GM12878 (cell line): ENCODE results near the gene HCK. TPM values are rescaled to one million over a fixed set of nuclear protein-coding genes. Genes with fewer than 3 reads are reported as not detected.

ENCODE experiments used
- ATAC-seq: fragments of 200-7000 bp; cut with Tn5 transposase; 3 replicates; pipeline ENCODE4 v1.9.1; 2020; ENCODE audit warnings: mild to moderate bottlenecking, moderate library complexity
- BruUV-seq: library from RNA; stranded (reverse); fragments of 400-500 nt; replicated peaks from 2 replicates; lab custom pipeline; 2021; lab: Mats Ljungman, UMichigan
- CTCF ChIA-PET: fragments of 300-600 bp; sonication (Branson Sonifier 250); formaldehyde crosslinking; extraction: SDS; loops from one replicate; lab custom pipeline; 2021; ENCODE audit warnings: inconsistent platforms; lab: Yijun Ruan, JAX
- POLR2A ChIA-PET: fragments of 350-600 bp; formaldehyde crosslinking; extraction: SDS; loops from one replicate; lab custom pipeline; 2021; ENCODE audit warnings: inconsistent platforms; lab: Charles Lee
- RAD21 ChIA-PET: fragments of 300-600 bp; sonication (Branson Sonifier 250); formaldehyde crosslinking; loops from one replicate; lab custom pipeline; 2023; ENCODE audit warnings: antibody characterized with exemption; ENCODE audit not compliant: unreplicated experiment; lab: Charles Lee
- SMC1A ChIA-PET: fragments of 300-600 bp; sonication (Branson Sonifier 250); formaldehyde crosslinking; loops from one replicate; lab custom pipeline; 2023; ENCODE audit not compliant: unreplicated experiment, uncharacterized antibody; lab: Charles Lee
- DNase-seq: peaks from one replicate; pipeline ENCODE4 v3.0.0-alpha.2; 2011; ENCODE audit warnings: low read depth, low spot score
- FAIRE-seq: peaks from 3 replicates; lab custom pipeline; 2011; peaks lifted over from hg19 to GRCh38; lab: Jason Lieb, UNC
- H2AFZ ChIP-seq: 2 replicates; pipeline ENCODE4 v1.6.0; 2011; ENCODE audit warnings: low read depth, low read length, control low read depth; ENCODE audit not compliant: control insufficient read depth
- H3K27ac ChIP-seq: 2 replicates; pipeline ENCODE4 v1.5.1; 2011; ENCODE audit warnings: control low read depth; ENCODE audit not compliant: control insufficient read depth, insufficient read depth
- H3K27me3 ChIP-seq, 2 experiments: replicated peaks in 1 of 2; 2 replicates each; pipeline versions ENCODE4 v1.6.0 to v1.6.1; 2011; ENCODE audit warnings: low read length in 1 of 2; ENCODE audit not compliant: control insufficient read depth in 2 of 2, insufficient read depth in 2 of 2
- H3K36me3 ChIP-seq, 2 experiments: 2 replicates each; pipeline ENCODE4 v1.5.1; 2011; ENCODE audit warnings: low read length in 1 of 2; ENCODE audit not compliant: control insufficient read depth in 2 of 2, insufficient read depth in 2 of 2
- H3K4me1 ChIP-seq: 2 replicates; pipeline ENCODE4 v1.6.1; 2011; ENCODE audit warnings: mild to moderate bottlenecking, low read length, moderate library complexity, mixed read lengths; ENCODE audit not compliant: control insufficient read depth, insufficient read depth
- H3K4me2 ChIP-seq: 2 replicates; pipeline ENCODE4 v1.6.0; 2011; ENCODE audit warnings: control low read depth; ENCODE audit not compliant: control insufficient read depth, insufficient read depth
- H3K4me3 ChIP-seq: fragments of 200-600 bp; sonication (generic); 2 replicates; pipeline ENCODE4 v1.5.1; 2016
- H3K79me2 ChIP-seq: 2 replicates; pipeline ENCODE4 v1.6.0; 2011; ENCODE audit warnings: low read length; ENCODE audit not compliant: control insufficient read depth, insufficient read depth
- H3K9ac ChIP-seq: 2 replicates; pipeline ENCODE4 v1.8.0; 2011; ENCODE audit warnings: low read length, control low read depth, mixed read lengths; ENCODE audit not compliant: control insufficient read depth, insufficient read depth
- H3K9me3 ChIP-seq: replicated peaks from 3 replicates; pipeline ENCODE4 v1.5.1; 2011; ENCODE audit warnings: mild to moderate bottlenecking, low read length; ENCODE audit not compliant: control insufficient read depth, insufficient read depth
- H4K20me1 ChIP-seq: 2 replicates; pipeline ENCODE4 v1.6.0; 2011; ENCODE audit not compliant: control insufficient read depth, insufficient read depth
- ATF7 ChIP-seq: fragments of 450-650 bp; IDR thresholded peaks from 2 replicates; pipeline ENCODE4 v1.6.1; 2016; ENCODE audit warnings: low read depth, mild to moderate bottlenecking
- CHD4 ChIP-seq: fragments of 200-600 bp; sonication (generic); IDR thresholded peaks from 2 replicates; pipeline ENCODE4 v1.6.1; 2016; ENCODE audit warnings: mild to moderate bottlenecking
- DPF2 ChIP-seq: fragments of 450-650 bp; IDR thresholded peaks from 2 replicates; pipeline ENCODE4 v1.6.1; 2017; ENCODE audit warnings: mild to moderate bottlenecking
- ESRRA ChIP-seq: IDR thresholded peaks from 2 replicates; pipeline ENCODE4 v1.6.1; 2012; ENCODE audit warnings: mild to moderate bottlenecking, low read length, improper control_type of control experiment
- IRF5 ChIP-seq: fragments of 450-650 bp; IDR thresholded peaks from 2 replicates; pipeline ENCODE4 v1.6.1; 2017; ENCODE audit warnings: borderline replicate concordance
- JUND ChIP-seq: IDR thresholded peaks from 2 replicates; pipeline ENCODE4 v1.6.1; 2012; ENCODE audit warnings: low read depth, mild to moderate bottlenecking, low read length, improper control_type of control experiment, moderate library complexity
- RUNX3 ChIP-seq: IDR thresholded peaks from 2 replicates; pipeline ENCODE4 v1.6.1; 2012; ENCODE audit warnings: low read length, inconsistent platforms
- SMAD1 ChIP-seq: fragments of 450-650 bp; IDR thresholded peaks from 2 replicates; pipeline ENCODE4 v1.6.1; 2018; ENCODE audit warnings: mild to moderate bottlenecking, low read depth; ENCODE audit not compliant: partially characterized antibody
- SP1 ChIP-seq: IDR thresholded peaks from one replicate; pipeline ENCODE4 v1.6.1; 2011; ENCODE audit warnings: low read depth, low read length
- ZNF24 ChIP-seq: fragments of 450-650 bp; IDR thresholded peaks from 2 replicates; pipeline ENCODE4 v1.6.1; 2017; ENCODE audit warnings: antibody characterized with exemption, mild to moderate bottlenecking
- WGBS: methylation state at CpG from one replicate; pipeline ENCODE4 v1.1.6; 2016; ENCODE audit warnings: low lambda C conversion rate; ENCODE audit not compliant: insufficient replicate concordance, insufficient coverage; ENCODE audit errors: missing lambda C conversion rate; 5-methylcytosine and 5-hydroxymethylcytosine counted together
- in situ Hi-C: fragments of 300-500 bp; cut with MboI; formaldehyde crosslinking; loops from 9 replicates; pipeline ENCODE4 v1.14.3; 2018; ENCODE audit warnings: mixed read lengths
- intact Hi-C: fragments of 100-400 bp; cut with micrococcal nuclease; formaldehyde crosslinking; loops from one replicate; pipeline ENCODE4 v1.14.2; 2022; ENCODE audit not compliant: unreplicated experiment
- polyA plus RNA-seq, 11 experiments: library from polyadenylated mRNA; depleted of rRNA in 4 of 11; unstranded in 6 of 11; stranded (reverse) in 5 of 11; fragments of >200 nt; fragmentation: Nextera tagmentation in 4 of 11; fragmentation: Illumina TruSeq in 1 of 11; extraction: Ambion mirVana in 4 of 11; extraction: Trizol in 1 of 11; gene quantifications; 1 replicate in 1 of 11; 2 replicates in 10 of 11; pipeline versions ENCODE4 v1.2.1 to v1.2.3, GENCODE V29; 2011 to 2016; ENCODE audit warnings: inconsistent platforms in 2 of 11, missing spikeins in 2 of 11, low read depth in 1 of 11
- total RNA-seq, 4 experiments: library from RNA; depleted of rRNA in 3 of 4; stranded (reverse); fragments of >200 nt in 3 of 4; fragmentation: Illumina TruSeq in 1 of 4; extraction: Trizol in 1 of 4; gene quantifications; 2 replicates each; pipeline versions ENCODE4 v1.2.1 to v1.2.3, GENCODE V29; 2013 to 2021
- TF ChIP-seq, protein P1 (sequence below): fragments of 450-650 bp; IDR thresholded peaks from 2 replicates; pipeline ENCODE4 v1.6.1; 2017; ENCODE audit warnings: mild to moderate bottlenecking, low read depth, inconsistent platforms; ENCODE audit not compliant: poor library complexity, severe bottlenecking

The HCK gene
- total and polyA plus RNA-seq, 10 of the 15 experiments (the other 5 are each of a cell fraction or from before 2014, with no cell fraction given): 1.3 to 30.3 (median 18.5) TPM

- 63% methylated on average over 3 of the region's 3 CpGs for WGBS
- Histone ChIP-seq H3K9ac (no peak overlapping the region), H2AFZ (no peak overlapping the region), H3K27ac (no peak overlapping the region; the same call in 1 of the 2 replicates), H3K4me1 (peaks cover 15% of the 10 kb centered on the region), H3K36me3 (no peaks in the 10 kb centered on the region; a peak in 3 of 4 replicates), H3K79me2 (peaks cover 51% of the 10 kb centered on the region), H4K20me1 (0 out of 2 replicates have a peak, but pooled peaks cover 2% of the 10 kb centered on the region), H3K9me3 (no peaks in the 10 kb centered on the region), H3K27me3 (no peaks in the 10 kb centered on the region), H3K4me3 (peak overlapping the region; percentile 98), H3K4me2 (peak overlapping the region; percentile 95)
- DNase-seq (no peak), ATAC-seq (no peak), FAIRE-seq (no peak)
- intact Hi-C loops (no loop called here), in situ Hi-C loops (no loop called here)
- CTCF ChIA-PET: interaction anchor here (0.8 to 5.0 kb wide), 4 partner anchors 79 to 251 kb away, joined by 3 to 22 read pairs (median 4); no protein-coding TSS in a partner anchor
- SMC1A ChIA-PET: interaction anchor here (1.0 to 6.3 kb wide), 2 partner anchors 47 to 76 kb away, joined by 3 to 31 read pairs; no protein-coding TSS in a partner anchor
- POLR2A ChIA-PET: interaction anchor here (1.0 kb wide), 1 partner anchor 24 kb away, joined by 3 read pairs; no protein-coding TSS in a partner anchor
- TF ChIP-seq DPF2: no peak
- no peak for TF ChIP-seq JUND
- TF ChIP-seq ATF7: no peak
- peak; percentile 46; the same call in 1 of the 2 replicates for TF ChIP-seq RUNX3
- TSS peak; percentile 56 for BruUV-seq
- RAD21 ChIA-PET: no interaction called here
These were observed 59.2 kb downstream of the HCK start for GRCh38 chr20:32111156-32111686.

- no peak for DNase-seq
- Histone ChIP-seq H3K4me2 (peak overlapping the region; percentile 95), H3K27me3 (no peaks in the 10 kb centered on the region), H3K4me3 (no peak overlapping the region), H3K27ac (no peak overlapping the region; the same call in 1 of the 2 replicates), H3K9me3 (no peaks in the 10 kb centered on the region), H3K36me3 (no peaks in the 10 kb centered on the region; a peak in 3 of 4 replicates), H3K4me1 (peaks cover 15% of the 10 kb centered on the region), H3K9ac (no peak overlapping the region), H2AFZ (no peak overlapping the region), H3K79me2 (peaks cover 55% of the 10 kb centered on the region), H4K20me1 (0 out of 2 replicates have a peak, but pooled peaks cover 4% of the 10 kb centered on the region)
- no peak for ATAC-seq
- WGBS: 82% methylated on average over 3 of the region's 3 CpGs
- FAIRE-seq: no peak
- POLR2A ChIA-PET: interaction anchor here (0.7 to 1.0 kb wide), 2 partner anchors 23 to 71 kb away, joined by 3 to 5 read pairs; no protein-coding TSS in a partner anchor
- RAD21 ChIA-PET: no interaction called here
- no TSS peak for BruUV-seq
- SMC1A ChIA-PET: interaction anchor here (0.7 to 1.4 kb wide), 2 partner anchors 28 to 77 kb away, joined by 3 read pairs; no protein-coding TSS in a partner anchor
- in situ Hi-C loops: no loop called here
- CTCF ChIA-PET: interaction anchor here (0.8 to 1.4 kb wide), 2 partner anchors 80 to 250 kb away, joined by 3 to 4 read pairs; no protein-coding TSS in a partner anchor
- intact Hi-C loops: no loop called here
- TF ChIP-seq RUNX3 (no peak), ESRRA (no peak), CHD4 (no peak), ZNF24 (no peak), SP1 (no peak), IRF5 (no peak), SMAD1 (no peak)
- TF ChIP-seq, protein P1, sequence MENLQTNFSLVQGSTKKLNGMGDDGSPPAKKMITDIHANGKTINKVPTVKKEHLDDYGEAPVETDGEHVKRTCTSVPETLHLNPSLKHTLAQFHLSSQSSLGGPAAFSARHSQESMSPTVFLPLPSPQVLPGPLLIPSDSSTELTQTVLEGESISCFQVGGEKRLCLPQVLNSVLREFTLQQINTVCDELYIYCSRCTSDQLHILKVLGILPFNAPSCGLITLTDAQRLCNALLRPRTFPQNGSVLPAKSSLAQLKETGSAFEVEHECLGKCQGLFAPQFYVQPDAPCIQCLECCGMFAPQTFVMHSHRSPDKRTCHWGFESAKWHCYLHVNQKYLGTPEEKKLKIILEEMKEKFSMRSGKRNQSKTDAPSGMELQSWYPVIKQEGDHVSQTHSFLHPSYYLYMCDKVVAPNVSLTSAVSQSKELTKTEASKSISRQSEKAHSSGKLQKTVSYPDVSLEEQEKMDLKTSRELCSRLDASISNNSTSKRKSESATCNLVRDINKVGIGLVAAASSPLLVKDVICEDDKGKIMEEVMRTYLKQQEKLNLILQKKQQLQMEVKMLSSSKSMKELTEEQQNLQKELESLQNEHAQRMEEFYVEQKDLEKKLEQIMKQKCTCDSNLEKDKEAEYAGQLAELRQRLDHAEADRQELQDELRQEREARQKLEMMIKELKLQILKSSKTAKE: no peak
These were observed 59.7 kb downstream of the HCK start for GRCh38 chr20:32111753-32112152.
